PC-9 (cell line): ENCODE data around the gene IGFBP5. TPM values are rescaled to one million over a fixed set of nuclear protein-coding genes. Genes with fewer than 3 reads are reported as not detected.

ENCODE experiments used
- BruUV-seq: library from RNA; stranded (reverse); fragments of 400-500 nt; replicated peaks from 2 replicates; lab custom pipeline; 2021; lab: Mats Ljungman, UMichigan
- CTCF ChIA-PET: fragments of 300-600 bp; sonication (Branson Sonifier 250); formaldehyde crosslinking; loops from one replicate; lab custom pipeline; 2022; ENCODE audit warnings: antibody characterized with exemption; lab: Charles Lee
- POLR2A ChIA-PET: fragments of 300-600 bp; sonication (Branson Sonifier 250); formaldehyde crosslinking; loops from one replicate; lab custom pipeline; 2022; ENCODE audit warnings: antibody characterized with exemption; ENCODE audit not compliant: unreplicated experiment; lab: Charles Lee
- DNase-seq, 2 experiments: peaks; one replicate each; pipeline versions ENCODE4 v3.0.0 to v3.0.0-alpha.2; 2015 to 2022; ENCODE audit warnings: mixed read lengths in 1 of 2
- H2AFZ ChIP-seq: fragments of 200-600 bp; sonication (generic); 2 replicates; pipeline ENCODE4 v1.8.1; 2017; ENCODE audit warnings: antibody characterized with exemption
- H3F3A ChIP-seq: fragments of 200-600 bp; sonication (generic); 2 replicates; pipeline ENCODE4 v1.8.1; 2017; ENCODE audit warnings: antibody characterized with exemption, mild to moderate bottlenecking, low read depth; ENCODE audit not compliant: insufficient read depth
- H3K27ac ChIP-seq: fragments of 200-600 bp; sonication (generic); 2 replicates; pipeline ENCODE4 v1.6.1; 2016; ENCODE audit warnings: mixed run types
- H3K27me3 ChIP-seq: fragments of 200-600 bp; sonication (generic); 2 replicates; pipeline ENCODE4 v1.6.1; 2016; ENCODE audit warnings: low read depth, mixed run types; ENCODE audit not compliant: insufficient read depth
- H3K36me3 ChIP-seq: fragments of 200-600 bp; sonication (generic); 2 replicates; pipeline ENCODE4 v1.6.1; 2016; ENCODE audit warnings: low read depth, mixed run types
- H3K4me1 ChIP-seq: fragments of 200-600 bp; sonication (generic); replicated peaks from 2 replicates; pipeline ENCODE4 v1.6.1; 2016; ENCODE audit warnings: mixed run types; ENCODE audit not compliant: insufficient read depth
- H3K4me2 ChIP-seq: fragments of 200-600 bp; sonication (generic); 2 replicates; pipeline ENCODE4 v1.6.1; 2017; ENCODE audit warnings: mixed run types
- H3K4me3 ChIP-seq: fragments of 200-600 bp; sonication (generic); 2 replicates; pipeline ENCODE4 v1.6.1; 2016; ENCODE audit warnings: mixed run types
- H3K79me2 ChIP-seq: fragments of 200-600 bp; sonication (generic); 2 replicates; pipeline ENCODE4 v1.6.1; 2017; ENCODE audit warnings: low read depth, mixed run types
- H3K9me2 ChIP-seq: fragments of 200-600 bp; sonication (generic); 2 replicates; pipeline ENCODE4 v1.8.1; 2017; ENCODE audit warnings: mild to moderate bottlenecking; ENCODE audit not compliant: insufficient read depth
- H3K9me3 ChIP-seq: fragments of 200-600 bp; sonication (generic); 2 replicates; pipeline ENCODE4 v1.8.1; 2016; ENCODE audit warnings: low read depth; ENCODE audit not compliant: insufficient read depth
- H4K20me1 ChIP-seq: fragments of 200-600 bp; sonication (generic); 2 replicates; pipeline ENCODE4 v1.8.1; 2017; ENCODE audit not compliant: insufficient read depth
- EZH2 ChIP-seq: fragments of 200-600 bp; sonication (generic); IDR thresholded peaks from 2 replicates; pipeline ENCODE4 v1.8.0; 2017; ENCODE audit warnings: antibody characterized with exemption, low read depth
- intact Hi-C: fragments of 100-400 bp; cut with micrococcal nuclease; formaldehyde crosslinking; loops from one replicate; pipeline ENCODE4 v1.10.0; 2022; ENCODE audit not compliant: unreplicated experiment
- total RNA-seq: library from RNA; stranded (reverse); gene quantifications from 2 replicates; pipeline ENCODE4 v1.2.3, GENCODE V29; 2021
- TF ChIP-seq, protein P1 (sequence below): fragments of 200-600 bp; sonication (generic); conservative IDR thresholded peaks from 2 replicates; pipeline ENCODE4 v1.6.1; 2017; ENCODE audit warnings: mixed run types, antibody characterized with exemption, mild to moderate bottlenecking, moderate library complexity

The IGFBP5 gene
- total RNA-seq, 1 experiment from 2014 or later: 5.5 TPM

DNA sequence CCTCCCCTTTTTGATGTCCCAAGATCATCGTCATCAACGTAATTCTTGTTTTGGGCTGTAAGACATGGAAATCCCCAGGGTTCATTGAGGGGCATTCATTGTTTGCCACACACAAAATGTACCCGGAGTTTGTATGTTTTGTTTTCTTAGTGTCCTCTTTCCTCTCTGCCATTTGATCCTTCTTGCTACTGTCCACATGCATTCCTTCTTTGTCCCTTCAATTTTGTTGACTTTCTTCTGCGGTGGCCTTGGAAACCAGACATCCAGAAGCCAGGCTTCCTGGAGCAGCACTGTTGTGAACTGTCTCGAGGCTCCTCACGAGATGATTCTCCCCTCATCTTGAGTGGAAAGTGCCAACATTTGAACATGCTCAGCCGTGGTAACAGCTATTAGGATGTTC lies 37.4 kb downstream of the IGFBP5 start:
- ChIA-PET POLR2A (no interaction called here), CTCF (no interaction called here)
- intact Hi-C loops: no loop called here

DNA sequence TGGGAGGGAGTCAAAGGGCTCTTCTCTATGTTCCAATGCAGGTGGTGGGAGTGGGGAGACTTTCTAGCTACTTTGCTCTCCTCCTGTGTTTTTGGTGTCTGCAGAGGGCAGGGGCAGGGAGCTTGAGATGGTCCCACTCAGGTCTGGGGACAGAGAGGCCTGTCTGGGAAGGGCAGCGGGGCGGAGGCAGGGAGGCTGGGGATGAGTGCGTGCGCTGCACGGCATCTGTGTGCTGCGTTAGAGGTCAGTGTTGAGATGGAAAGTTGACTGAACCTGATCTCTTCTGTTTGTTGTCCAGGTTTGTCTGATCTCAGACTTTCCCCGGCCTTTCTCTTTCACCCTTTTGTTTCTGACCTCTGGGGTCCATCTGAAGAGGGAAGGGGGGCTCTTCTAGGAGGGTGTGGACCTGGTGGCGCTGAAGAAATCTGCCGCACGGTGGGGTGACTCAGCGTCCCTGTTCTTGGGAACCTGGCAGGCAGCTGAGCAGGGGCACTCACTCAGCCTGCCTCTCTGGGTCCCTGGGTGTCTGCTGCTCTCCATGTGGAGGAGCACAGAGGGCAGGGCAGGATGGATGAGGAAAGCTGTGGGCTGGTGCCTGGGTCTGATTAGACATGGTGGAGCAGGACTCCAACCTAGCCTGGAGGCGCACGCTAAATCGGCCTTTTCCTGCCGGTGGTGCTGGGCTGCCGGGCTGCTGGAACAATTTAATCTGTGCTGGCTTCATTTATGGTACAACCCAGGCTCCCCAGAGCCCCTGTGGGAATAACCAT lies 38.1 kb downstream of the IGFBP5 start:
- Histone ChIP-seq H3K9me3 (no peaks in the 10 kb centered on the region), H3K9me2 (no peaks in the 10 kb centered on the region), H3K4me1 (peaks cover 11% of the 10 kb centered on the region), H4K20me1 (no peaks in the 10 kb centered on the region), H3F3A (peaks cover 7% of the 10 kb centered on the region; the same call in 1 of the 2 replicates), H3K4me2 (no peak overlapping the region), H3K36me3 (no peaks in the 10 kb centered on the region), H3K4me3 (no peak overlapping the region), H3K79me2 (no peaks in the 10 kb centered on the region; the same call in 1 of the 2 replicates), H2AFZ (no peak overlapping the region), H3K27ac (no peak overlapping the region), H3K27me3 (no peaks in the 10 kb centered on the region)
- intact Hi-C loops: no loop called here
- ChIA-PET CTCF (no interaction called here), POLR2A (no interaction called here)
- no peak for DNase-seq
- BruUV-seq: no TSS peak
- no peak for TF ChIP-seq EZH2
- TF ChIP-seq, protein P1, sequence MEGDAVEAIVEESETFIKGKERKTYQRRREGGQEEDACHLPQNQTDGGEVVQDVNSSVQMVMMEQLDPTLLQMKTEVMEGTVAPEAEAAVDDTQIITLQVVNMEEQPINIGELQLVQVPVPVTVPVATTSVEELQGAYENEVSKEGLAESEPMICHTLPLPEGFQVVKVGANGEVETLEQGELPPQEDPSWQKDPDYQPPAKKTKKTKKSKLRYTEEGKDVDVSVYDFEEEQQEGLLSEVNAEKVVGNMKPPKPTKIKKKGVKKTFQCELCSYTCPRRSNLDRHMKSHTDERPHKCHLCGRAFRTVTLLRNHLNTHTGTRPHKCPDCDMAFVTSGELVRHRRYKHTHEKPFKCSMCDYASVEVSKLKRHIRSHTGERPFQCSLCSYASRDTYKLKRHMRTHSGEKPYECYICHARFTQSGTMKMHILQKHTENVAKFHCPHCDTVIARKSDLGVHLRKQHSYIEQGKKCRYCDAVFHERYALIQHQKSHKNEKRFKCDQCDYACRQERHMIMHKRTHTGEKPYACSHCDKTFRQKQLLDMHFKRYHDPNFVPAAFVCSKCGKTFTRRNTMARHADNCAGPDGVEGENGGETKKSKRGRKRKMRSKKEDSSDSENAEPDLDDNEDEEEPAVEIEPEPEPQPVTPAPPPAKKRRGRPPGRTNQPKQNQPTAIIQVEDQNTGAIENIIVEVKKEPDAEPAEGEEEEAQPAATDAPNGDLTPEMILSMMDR: no peak

More for the DNA sequence above, 37.4 kb downstream of the IGFBP5 start:
- Histone ChIP-seq H3K9me2 (no peaks in the 10 kb centered on the region), H3K4me1 (peaks cover 3% of the 10 kb centered on the region), H2AFZ (no peak overlapping the region), H3K36me3 (no peaks in the 10 kb centered on the region), H3F3A (peaks cover 2% of the 10 kb centered on the region; the same call in 1 of the 2 replicates), H4K20me1 (no peaks in the 10 kb centered on the region), H3K27me3 (no peaks in the 10 kb centered on the region), H3K4me3 (no peak overlapping the region), H3K9me3 (no peaks in the 10 kb centered on the region), H3K79me2 (no peaks in the 10 kb centered on the region; the same call in 1 of the 2 replicates), H3K4me2 (no peak overlapping the region), H3K27ac (no peak overlapping the region)
- no TSS peak for BruUV-seq
- DNase-seq: no peak
- no peak for TF ChIP-seq EZH2
- TF ChIP-seq, protein P1: no peak

DNA sequence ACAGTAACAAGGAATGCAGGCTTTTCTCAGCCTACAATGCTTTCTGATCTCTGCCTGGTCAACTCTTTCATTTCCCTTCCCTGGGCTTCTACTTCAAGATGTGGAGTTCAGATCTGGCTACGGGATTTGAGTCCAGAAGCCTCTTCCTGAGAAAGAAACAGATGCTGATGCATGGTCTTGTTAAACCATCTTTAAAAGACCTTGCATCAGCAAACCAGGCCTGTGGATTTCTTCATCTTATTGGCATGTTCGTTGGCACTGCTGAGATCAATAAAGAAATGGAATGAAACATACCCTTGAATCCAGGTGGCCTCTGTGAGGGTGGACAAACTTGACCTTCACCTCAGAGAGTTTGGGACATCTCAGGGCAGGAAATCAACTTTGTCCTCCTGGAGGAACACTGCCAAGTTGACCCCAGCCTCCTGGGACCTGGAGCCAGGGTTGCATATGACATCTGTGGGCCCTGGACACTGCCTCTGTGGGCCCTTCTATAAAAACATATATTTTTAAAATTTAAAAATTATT lies 40.8 kb downstream of the IGFBP5 start:
- no peak for DNase-seq
- POLR2A ChIA-PET: no interaction called here
- Histone ChIP-seq H3K9me3 (no peaks in the 10 kb centered on the region), H3F3A (peaks cover 14% of the 10 kb centered on the region; the same call in 1 of the 2 replicates), H3K27ac (no peak overlapping the region), H3K9me2 (no peaks in the 10 kb centered on the region), H3K4me1 (peaks cover 26% of the 10 kb centered on the region), H3K4me2 (no peak overlapping the region), H3K4me3 (no peak overlapping the region), H2AFZ (no peak overlapping the region), H3K36me3 (no peaks in the 10 kb centered on the region), H3K27me3 (no peaks in the 10 kb centered on the region), H3K79me2 (no peaks in the 10 kb centered on the region; the same call in 1 of the 2 replicates), H4K20me1 (no peaks in the 10 kb centered on the region)
- no peak for TF ChIP-seq EZH2
- TF ChIP-seq, protein P1: no peak
- intact Hi-C loops: no loop called here
- CTCF ChIA-PET: no interaction called here
- no TSS peak for BruUV-seq
